GM21825 (cell line): ENCODE measurements around the gene CTDNEP1.

Experiments
- ATAC-seq: cut with Tn5 transposase; IDR thresholded peaks from one replicate; pipeline ENCODE4 v1.9.1; 2021; ENCODE audit warnings: mild to moderate bottlenecking, moderate library complexity; ENCODE audit not compliant: unreplicated experiment

Gene CTDNEP1

GRCh38 chr17:7251661-7252175 is at the start of gene CTDNEP1:
TSS of gene CTDNEP1 (minus strand) at chr17:7251734. CDS start at chr17:7251296, 438 bp downstream.
- ATAC-seq = peak; percentile 80

- no peak for ATAC-seq
These were observed 44.8 kb upstream of the CTDNEP1 start for GRCh38 chr17:7296189-7296861.

GRCh38 chr17:7295230-7296180 is 44.0 kb upstream of the CTDNEP1 start:
- ATAC-seq = no peak

- no peak for ATAC-seq
These were observed 43.1 kb upstream of the CTDNEP1 start, which contains the start of gene YBX2 for GRCh38 chr17:7294614-7295153. TSS of gene YBX2 (minus strand) at chr17:7294639. CDS start at chr17:7294500, 139 bp downstream.

GRCh38 chr17:7293816-7294613 is 42.5 kb upstream of the CTDNEP1 start:
- no peak for ATAC-seq

- ATAC-seq = no peak
These were observed 41.6 kb upstream of the CTDNEP1 start for GRCh38 chr17:7293159-7293558.

- no peak for ATAC-seq
These were observed 41.2 kb upstream of the CTDNEP1 start for GRCh38 chr17:7292729-7293128.

- ATAC-seq = no peak
These were observed 40.7 kb upstream of the CTDNEP1 start for GRCh38 chr17:7292194-7292593.

- ATAC-seq = no peak
These were observed 39.2 kb upstream of the CTDNEP1 start for GRCh38 chr17:7290685-7291084.

GRCh38 chr17:7290166-7290565 is 38.6 kb upstream of the CTDNEP1 start:
- ATAC-seq = no peak

- ATAC-seq = no peak
These were observed 37.9 kb upstream of the CTDNEP1 start for GRCh38 chr17:7289256-7290032.

GRCh38 chr17:7285679-7286078 is 34.1 kb upstream of the CTDNEP1 start:
- ATAC-seq = no peak

- no peak for ATAC-seq
These were observed 33.4 kb upstream of the CTDNEP1 start for GRCh38 chr17:7284911-7285310.

GRCh38 chr17:7283471-7284216 is 32.1 kb upstream of the CTDNEP1 start:
- no peak for ATAC-seq

- ATAC-seq = no peak
These were observed 31.3 kb upstream of the CTDNEP1 start for GRCh38 chr17:7282752-7283321.

GRCh38 chr17:7281953-7282751 is 30.6 kb upstream of the CTDNEP1 start:
- no peak for ATAC-seq

GRCh38 chr17:7281074-7281952 is 29.8 kb upstream of the CTDNEP1 start, which contains the start of gene SLC2A4:
TSS of gene SLC2A4 (plus strand) at chr17:7281718. CDS start at chr17:7281935, 217 bp downstream.
- peak; percentile 46 for ATAC-seq
